HG03342 (cell line): ENCODE data around the gene RTN3.
"Not testable (repeated sequence)": the region's sequence is repeated elsewhere in the genome, so short reads cannot be mapped to it uniquely, and the experiment has no call there.

Experiments used
- ATAC-seq: cut with Tn5 transposase; IDR thresholded peaks from one replicate; pipeline ENCODE4 v1.9.1; 2021; ENCODE audit warnings: mild to moderate bottlenecking, moderate library complexity; ENCODE audit not compliant: unreplicated experiment

RTN3 gene

DNA sequence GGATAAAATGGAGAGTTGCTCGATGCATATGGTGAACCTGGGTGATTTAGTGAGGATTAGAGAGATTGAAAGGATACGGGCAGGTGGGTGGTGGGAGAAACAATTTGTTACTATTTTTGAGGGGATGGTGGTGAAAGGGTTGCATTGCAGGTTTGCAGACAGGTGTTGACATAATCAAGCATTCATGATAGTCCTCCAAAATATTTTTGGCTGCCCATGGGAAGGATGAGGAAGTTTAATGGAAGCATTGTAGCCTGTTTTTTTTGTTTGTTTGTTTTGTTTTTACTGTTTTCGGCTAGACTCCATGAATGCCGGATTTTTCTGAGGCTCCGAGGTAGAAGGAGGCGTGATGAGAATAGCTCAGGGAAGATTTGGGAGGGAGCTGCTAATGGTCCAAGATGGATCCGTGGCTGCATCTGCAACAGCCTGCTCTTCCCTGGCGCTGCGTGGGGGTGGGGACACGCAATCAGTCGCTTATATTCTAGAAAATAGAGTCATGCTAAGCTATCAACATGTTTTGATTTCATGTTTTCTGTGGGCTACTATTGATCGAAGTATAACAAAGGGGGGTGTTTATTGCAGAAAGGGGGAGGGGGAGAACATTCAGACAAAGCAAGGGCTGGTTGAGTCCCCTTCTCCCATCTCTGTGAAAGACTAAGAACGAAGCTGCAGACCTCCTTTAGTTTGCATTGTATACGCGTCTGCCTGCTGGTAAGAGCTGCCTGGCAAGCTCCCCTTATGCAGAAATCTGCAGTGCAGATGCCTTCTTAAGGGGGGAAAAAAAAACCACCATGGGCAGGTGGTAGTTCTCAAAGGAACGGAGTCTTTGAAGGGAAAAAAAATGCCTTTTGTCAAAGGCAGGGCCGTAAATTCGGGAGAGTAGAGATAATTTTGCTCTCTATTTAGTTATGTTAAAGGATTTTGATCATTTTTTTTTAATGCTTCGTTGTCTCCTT, 1.0 kb downstream of the RTN3 start:
- ATAC-seq = peak; percentile 6

DNA sequence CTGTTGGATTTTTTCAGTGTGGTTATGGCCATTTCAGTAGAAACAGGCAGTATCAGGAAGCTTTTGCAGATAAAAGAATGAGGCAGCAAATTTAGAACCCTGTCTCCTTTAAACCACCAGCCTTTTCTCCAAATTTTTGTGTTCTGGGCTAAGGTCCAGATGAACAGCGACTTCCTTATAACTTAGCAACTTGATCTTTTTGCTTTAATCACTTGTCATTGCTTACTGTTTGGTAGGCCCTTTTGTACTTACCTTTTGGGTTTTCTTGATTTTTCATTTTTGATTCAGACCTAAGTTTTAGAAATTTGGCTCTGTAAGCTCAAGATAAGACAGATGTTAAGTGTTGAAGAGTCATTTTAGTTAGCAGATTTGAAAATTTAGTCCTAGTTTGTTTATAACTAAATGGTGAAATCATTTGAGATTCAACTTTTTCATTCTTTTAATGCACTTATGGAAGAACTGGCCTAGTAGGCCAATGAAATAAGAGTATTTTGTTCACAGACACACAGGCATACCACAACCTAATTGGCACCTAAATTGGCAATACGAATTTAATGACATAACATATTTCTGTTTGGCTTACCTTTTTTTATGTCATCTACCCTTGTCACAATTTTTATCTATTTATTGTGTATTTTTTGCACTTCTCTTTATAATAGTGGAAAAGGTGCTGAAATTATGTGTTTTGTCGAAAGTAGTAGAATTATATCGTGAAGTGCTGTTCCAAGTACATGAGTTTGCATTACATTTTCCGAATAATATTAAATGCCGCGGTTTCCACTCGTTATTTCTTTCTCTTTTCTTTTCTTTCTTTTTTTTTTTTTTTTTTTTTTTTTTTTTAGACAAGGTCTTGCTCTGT, 2.1 kb downstream of the RTN3 start:
- no peak for ATAC-seq

GRCh38 chr11:63685158-63685721, 3.9 kb downstream of the RTN3 start:
- not testable (repeated sequence) for ATAC-seq

DNA sequence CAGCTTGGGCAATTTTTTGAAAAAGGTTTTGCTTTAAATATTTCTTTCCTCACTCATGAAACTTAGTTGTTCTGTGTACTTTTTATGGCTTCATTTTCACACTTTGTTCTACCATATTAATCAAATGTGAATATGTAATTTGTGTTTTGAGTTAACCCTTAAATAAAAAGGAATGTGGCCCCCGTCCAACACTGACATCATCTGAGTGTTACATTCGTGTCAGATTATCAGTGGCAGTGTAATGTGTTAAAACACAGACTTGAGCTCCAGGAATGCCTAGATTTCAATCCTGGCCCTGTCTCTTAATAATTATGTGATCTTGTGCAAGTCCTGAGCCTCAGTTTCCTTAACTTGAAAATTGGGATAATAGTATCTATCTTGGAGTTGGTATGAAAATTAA, 5.6 kb downstream of the RTN3 start:
- ATAC-seq = no peak

GRCh38 chr11:63687845-63688244, 6.5 kb downstream of the RTN3 start:
- no peak for ATAC-seq

- no peak for ATAC-seq
Measured at GRCh38 chr11:63694596-63694995, 13.3 kb downstream of the RTN3 start.

DNA sequence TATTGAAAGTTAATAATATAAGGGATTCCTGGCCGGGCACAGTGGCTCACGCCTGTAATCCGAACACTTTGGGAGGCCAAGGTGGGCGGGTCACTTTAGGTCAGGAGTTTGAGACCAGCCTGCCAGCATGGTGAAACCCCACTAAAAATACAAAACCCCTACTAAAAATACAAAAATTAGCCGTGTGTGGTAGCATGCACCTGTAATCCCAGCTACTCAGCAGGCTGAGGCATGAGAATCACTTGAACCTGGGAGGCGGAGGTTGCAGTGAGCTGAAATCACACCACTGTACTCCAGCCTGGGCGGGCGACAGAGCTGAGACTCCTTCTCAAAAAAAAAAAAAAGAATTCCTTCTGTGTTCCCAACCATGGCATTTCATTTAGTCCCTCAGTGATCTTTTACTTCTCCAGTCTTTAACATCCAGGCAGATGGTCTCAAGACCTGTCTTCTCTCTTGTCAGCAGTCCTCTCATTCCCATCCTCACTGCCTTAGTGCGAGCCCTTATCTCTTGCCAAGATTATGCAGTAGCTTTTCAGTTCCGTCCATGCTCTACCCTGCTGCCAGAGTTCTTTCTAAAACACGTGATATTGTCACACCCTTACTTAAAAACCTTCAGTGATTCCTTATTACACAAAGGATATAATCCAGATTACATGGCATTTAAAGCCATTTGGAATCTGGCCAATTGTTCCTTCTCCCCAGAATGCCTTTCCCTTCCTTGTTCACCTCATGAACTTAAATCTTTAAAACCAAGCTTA, 17.9 kb downstream of the RTN3 start:
- no peak for ATAC-seq

DNA sequence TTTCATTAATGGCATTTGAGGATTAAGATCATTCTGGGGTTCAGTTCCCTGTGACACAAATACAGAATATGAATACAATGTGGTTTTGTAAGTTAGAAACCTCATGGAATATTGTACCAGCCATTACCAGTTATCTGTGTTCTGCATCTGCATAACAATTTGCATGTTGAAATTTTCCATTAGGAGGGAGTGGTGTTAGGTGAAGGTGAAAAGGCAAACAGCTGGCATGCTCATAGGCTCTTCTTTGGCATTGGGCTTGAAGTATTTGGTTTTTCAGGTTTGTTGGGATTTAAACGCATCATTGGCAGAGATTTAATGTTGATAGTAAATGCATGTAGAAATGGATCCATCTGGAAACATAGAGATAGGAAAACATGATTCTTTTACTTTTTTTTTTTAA, 18.6 kb downstream of the RTN3 start:
- ATAC-seq = no peak

DNA sequence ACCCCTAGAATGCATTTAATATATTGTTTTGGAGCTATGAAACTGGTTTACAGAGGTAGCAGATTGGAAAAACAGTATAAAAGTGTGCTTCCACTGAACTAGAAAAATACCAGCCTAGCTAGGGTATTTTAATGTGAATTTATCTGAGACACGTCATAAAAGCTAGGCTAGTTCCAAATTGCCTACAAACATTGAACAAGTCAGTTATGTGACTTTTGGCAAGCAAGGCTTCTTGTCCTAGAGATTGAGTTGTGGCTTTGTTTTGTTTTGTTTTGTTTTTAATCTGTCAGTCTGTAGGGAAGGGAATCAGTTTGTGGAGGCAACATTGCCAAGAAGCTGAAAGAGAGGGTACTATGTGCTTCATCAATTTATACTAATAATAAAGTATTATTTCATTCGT, 24.2 kb downstream of the RTN3 start:
- ATAC-seq = no peak

- no peak for ATAC-seq
Measured at GRCh38 chr11:63708764-63709163, 27.5 kb downstream of the RTN3 start.

DNA sequence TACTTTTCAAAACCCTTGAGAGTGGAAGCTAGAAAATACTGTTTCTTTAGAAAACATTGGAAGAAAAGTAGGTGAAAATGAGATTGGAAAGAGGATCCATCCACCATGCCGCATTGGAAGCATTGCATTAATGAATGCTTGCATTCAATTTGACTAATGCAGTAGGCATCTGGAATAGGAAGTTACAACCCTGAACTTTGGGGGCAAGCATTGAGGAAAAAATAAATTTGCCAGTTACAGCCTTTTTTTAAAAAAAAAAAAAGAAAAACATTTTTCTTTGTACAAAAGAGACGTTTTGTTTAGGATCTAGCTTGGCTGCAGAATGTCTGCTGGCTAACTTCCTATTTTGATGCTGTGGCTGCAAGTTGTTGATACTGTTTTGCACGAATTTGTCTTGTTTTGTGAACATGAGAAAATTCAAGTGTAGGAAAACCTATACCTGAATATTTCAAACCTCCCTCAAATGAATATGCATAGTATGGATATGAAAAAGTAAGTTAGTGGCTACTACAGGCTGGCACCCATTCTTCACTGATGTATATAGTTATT, 28.1 kb downstream of the RTN3 start:
- ATAC-seq = no peak

- no peak for ATAC-seq
Measured at GRCh38 chr11:63710476-63711217, 29.3 kb downstream of the RTN3 start.

GRCh38 chr11:63711838-63712237, 30.5 kb downstream of the RTN3 start:
- ATAC-seq = no peak

DNA sequence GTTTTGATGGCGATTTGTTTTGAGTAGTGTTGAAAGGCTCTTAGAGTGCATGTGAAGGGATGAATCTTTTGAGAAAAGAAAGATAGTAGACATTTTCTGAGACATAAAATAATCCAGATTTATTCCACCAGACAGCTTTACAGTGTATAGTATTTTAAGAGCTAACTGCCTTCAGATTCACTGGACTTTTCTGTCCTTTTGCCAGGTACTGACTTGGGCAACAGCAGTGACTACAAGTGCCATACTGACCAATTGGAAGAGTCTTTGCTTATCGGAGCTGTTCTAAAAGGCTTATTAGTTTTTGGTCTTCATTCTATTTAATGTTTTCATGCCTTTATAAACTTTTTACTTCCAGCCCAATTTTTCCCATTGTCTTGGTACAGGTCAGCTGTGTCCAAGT, 32.5 kb downstream of the RTN3 start:
- ATAC-seq = no peak

- no peak for ATAC-seq
Measured at GRCh38 chr11:63716046-63716445, 34.7 kb downstream of the RTN3 start.

GRCh38 chr11:63719001-63719400, 37.7 kb downstream of the RTN3 start:
- no peak for ATAC-seq

GRCh38 chr11:63719987-63720386, 38.7 kb downstream of the RTN3 start:
- ATAC-seq = no peak

- no peak for ATAC-seq
Measured at GRCh38 chr11:63720611-63721010, 39.3 kb downstream of the RTN3 start.

DNA sequence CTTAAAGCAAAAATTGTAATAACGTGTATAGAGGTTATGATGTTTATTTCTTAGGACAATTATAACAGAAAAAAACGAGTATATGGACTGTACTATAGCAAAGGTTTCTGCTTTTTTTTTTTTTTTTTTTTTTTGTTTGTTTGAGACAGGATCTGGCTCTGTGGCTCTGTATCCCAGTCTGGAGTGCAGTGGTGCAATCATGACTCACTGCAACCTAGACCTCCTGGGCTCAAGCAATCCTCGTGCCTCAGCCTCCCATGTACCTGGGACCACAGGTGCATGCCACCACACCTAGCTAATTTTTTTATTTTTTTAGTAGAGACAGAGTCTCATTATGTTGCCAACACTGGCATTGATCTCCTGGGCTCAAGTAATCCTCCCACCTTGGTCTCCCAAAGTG, 48.0 kb downstream of the RTN3 start:
- no peak for ATAC-seq

GRCh38 chr11:63736864-63737263, 55.6 kb downstream of the RTN3 start:
- no peak for ATAC-seq
